Activated T-cell treated with anti-CD3 and anti-CD28 coated beads for 1 hour (primary cell): ENCODE results near the gene PLEKHM3.

Experiments
- DNase-seq: peaks from one replicate; pipeline ENCODE4 v3.0.0-alpha.2; 2020; ENCODE audit warnings: low read depth

The PLEKHM3 gene

DNA sequence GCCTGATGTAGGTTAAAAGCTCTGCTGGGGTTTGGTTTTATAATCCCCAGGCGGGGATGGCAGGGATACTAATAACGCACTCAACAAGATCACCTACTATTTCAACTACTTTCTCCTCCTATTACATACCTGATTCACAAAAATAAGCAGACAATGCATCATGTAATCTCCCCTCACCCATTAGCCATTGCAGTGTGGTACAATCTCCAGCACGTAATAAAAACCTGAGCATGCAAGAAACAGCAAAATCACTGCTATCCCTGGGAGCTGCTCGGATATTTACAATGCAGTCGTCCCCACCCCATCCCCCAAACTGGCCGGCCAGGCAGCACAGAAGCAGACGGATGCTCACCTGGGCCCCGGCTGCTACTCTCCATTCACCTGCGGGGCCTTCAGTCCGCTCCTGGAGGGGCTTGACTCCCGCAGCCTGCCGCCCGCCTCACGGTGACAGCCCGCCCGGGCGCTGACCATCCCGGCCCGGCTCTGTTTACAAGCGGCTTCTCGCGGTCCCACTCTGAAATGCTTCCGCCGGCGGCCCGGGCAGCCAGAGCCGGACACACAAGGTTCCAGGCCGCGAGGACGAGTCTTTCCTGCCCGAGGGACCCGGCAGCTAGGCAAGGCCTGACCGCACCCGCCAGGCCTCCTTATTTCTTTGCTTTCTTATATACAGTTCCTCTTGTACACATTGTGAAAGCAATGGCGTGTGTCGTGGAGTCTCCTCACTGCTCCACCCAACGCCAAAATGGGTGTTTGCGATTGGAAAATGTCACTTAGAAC lies at the start of gene PLEKHM3:
TSS of gene PLEKHM3 (minus strand) at position 491 of the 777 bp plus-strand sequence. CDS start 23,888 bp downstream, outside the sequence.
- peak; percentile 62 for DNase-seq

GRCh38 chr2:208074610-208075356 lies 49.5 kb upstream of the PLEKHM3 start:
- no peak for DNase-seq

DNA sequence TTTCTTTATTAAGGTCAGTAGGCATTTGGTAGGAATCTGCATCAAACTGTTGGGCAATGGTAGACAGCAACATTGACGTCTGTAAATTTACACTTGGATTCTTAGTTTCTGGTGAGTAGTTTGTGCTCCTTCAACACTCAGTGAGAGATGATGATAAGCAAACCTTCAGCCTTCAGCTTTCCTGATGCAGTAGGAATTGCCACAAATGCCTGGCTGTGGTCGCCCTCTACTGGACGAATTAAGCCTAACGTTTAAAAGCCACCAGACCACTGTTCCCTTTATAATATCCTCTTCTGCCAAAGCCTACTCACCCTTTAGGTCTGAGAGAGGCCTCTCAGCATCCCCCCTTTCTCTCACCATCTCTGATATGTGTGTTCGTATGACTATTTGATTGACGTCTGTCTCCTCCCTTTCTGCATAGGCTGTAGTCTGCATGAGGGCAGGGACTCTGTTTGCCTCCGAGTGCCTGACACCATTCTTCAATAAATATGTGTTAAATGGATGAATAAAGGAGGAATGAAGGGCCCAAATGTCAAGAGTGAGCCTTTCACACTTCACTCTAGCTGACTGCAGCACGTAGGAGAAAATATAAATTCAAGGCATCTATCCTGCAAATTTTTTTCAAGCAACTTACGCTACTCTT lies 47.0 kb upstream of the PLEKHM3 start:
- DNase-seq, result peak; percentile 34

DNA sequence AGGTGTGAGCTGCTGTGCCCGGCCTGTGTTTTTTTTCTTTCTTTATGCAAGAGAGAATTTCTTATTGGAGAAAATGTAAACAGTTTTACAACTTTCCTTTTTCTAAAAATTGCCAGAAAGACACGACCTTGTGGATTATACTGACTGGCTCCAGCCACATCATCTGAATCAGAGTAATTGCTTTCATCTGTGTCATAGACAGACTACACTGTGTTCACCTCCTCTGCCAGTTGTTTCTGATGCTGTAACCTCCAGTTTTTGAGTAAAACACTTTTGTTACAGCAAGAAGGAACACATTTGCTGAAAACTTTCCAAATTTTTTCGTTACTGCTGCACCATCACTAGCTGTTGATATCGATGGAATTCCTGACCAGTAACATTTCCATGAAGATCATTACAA lies 43.9 kb upstream of the PLEKHM3 start:
- no peak for DNase-seq

GRCh38 chr2:208066016-208066415 lies 40.7 kb upstream of the PLEKHM3 start:
- DNase-seq, result no peak

- no peak for DNase-seq
Measured at GRCh38 chr2:208065476-208065875, 40.1 kb upstream of the PLEKHM3 start.

DNA sequence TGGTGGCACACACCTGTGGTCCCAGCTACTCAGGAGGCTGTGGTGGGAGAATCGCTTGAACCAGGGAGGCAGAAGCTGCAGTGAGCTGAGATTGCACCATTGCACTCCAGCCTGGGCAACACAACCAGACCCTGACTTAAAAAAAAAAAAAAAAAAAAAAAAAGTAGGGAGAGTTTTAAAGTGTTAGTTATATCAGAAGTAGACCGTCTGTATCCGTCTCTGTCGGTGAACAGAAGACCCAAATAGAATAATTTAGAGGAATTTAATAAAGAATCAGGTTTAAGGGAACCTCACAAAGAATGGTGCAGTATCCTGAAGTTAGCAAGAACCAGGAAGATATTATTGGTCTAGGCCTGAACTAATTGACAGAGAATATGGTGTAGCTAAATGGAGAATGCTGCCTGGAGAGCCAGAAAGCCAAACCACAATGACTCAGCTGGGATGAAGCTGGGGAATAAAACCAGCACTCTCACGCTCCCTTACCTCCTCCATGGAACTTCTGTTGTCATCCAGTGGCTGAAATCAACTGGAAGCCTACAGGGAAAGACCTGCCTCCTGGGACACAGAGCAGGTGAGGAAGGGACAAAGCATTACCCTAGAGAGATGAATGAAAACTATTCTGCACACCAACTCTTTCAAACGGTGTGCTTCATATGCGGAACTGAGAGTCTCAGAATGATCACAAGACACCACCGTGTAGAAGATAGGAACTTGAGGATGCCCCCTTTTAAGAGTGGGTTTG lies 39.1 kb upstream of the PLEKHM3 start:
- DNase-seq, result no peak

GRCh38 chr2:208062961-208063360 lies 37.6 kb upstream of the PLEKHM3 start:
- no peak for DNase-seq

DNA sequence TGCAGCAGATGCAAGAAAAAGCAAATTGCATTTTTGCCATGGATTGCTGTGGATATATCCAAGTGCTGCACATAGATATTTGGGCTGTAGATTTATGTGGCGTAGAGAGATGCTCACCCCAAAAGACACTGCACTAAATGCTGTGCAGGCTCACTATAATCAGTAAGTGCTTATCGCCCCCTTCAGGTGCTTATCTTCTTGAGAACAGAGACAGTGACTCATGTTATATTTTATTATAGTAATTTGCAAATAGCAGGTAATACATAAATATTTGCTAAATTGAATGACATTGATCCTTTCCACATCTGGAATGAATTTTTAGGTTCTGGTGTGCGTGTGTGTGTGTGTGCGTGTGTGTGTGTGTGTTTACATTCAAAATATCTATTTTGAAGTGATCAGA lies 36.8 kb upstream of the PLEKHM3 start:
- DNase-seq, result no peak

- DNase-seq, result no peak
Measured at GRCh38 chr2:208057108-208057507, 31.8 kb upstream of the PLEKHM3 start.

GRCh38 chr2:208049441-208049840 lies 24.1 kb upstream of the PLEKHM3 start:
- DNase-seq, result no peak

DNA sequence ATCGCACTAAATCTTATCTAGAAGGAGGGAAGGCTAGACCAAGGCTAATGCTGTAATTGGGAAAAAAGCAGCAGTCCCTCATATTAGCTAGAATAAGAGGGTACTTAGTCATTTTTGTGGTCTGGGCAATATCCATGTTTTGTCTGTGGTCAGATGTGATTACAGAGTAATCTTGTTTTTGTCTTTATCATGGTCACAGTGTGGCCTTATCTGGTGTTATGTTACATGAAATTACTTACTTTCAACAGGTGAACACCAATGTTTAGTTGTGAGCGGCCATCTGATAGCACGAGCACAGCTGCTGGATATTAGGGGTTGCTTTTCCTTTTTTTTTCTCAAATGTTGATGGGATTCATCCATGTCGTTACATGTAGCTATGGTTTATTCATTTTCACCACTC lies 23.7 kb upstream of the PLEKHM3 start:
- no peak for DNase-seq

DNA sequence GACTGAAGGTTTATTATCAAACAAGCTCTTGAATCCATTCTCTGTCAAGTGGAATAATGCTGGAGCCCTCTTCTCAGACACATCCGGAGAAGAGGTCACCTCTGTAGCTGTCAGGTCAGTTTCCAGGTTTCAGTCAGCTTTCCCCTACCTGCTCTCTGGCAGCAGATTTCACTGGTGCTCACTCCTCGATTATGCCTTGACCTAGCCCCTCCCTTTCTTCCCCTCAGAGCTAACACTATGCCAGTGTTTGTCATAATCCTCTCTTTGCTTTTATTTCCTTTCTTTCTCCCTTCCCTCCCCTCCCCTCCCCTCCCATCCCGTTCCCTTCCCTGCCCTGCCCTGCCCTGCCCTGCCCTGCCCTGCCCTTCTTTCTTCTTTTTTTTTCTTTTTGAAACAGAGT lies 22.5 kb upstream of the PLEKHM3 start:
- no peak for DNase-seq

- DNase-seq, result no peak
Measured at GRCh38 chr2:208046686-208047085, 21.4 kb upstream of the PLEKHM3 start.

- DNase-seq, result no peak
Measured at GRCh38 chr2:208042450-208042849, 17.1 kb upstream of the PLEKHM3 start.

DNA sequence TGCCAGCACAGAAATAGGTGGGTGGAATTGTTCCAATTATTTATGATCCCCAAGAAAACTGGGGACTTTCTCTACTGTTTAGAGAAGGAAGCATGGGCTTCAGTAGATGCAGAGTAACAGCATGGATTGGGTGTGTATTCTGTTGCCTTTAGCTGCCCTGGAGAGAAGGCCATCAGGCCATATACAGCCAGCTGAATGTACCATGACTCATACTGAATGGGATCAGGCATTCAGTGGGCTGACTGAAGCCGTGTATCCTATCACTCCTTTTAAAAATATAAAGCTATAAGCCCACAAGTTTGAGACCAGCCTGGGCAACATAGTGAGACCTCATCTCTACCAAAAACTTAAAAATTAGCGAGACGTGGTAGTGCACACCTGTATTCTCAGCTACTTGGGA lies 16.7 kb upstream of the PLEKHM3 start:
- DNase-seq, result no peak

- peak; percentile 48 for DNase-seq
Measured at GRCh38 chr2:208040199-208041171, 15.2 kb upstream of the PLEKHM3 start.

DNA sequence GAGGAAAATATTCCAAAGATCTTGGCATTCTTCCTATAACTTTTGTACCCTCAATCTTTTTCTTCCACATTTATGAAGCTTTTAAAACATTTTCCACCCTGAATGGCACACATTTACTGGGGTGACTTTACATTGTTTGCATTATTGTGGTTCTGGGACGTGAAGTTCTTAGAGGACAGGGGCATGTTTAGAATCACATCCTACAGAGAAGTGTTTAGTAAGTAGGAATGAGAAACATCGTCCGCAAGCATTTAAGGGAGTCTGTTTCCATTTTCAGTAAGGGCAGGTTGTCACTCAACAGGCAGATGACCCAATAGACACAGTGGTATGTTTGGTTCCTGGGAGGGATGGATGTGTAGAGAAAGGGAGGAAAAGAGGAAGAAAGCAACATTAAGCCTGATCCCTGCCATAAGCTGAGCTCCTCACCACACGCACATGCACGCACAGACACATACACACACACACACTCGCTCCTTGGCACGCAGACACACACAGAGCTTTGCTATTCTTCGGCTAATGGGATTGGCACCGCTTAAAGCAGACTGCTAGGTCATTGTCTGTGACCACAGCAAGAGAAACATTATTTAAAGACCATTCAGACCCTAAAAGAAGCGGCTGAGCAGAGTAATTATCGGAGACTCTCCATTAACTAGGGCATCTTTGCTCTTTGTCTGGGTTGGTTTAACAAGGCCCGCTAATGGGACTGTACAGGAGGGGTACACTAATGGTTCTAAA lies 14.2 kb upstream of the PLEKHM3 start:
- no peak for DNase-seq

DNA sequence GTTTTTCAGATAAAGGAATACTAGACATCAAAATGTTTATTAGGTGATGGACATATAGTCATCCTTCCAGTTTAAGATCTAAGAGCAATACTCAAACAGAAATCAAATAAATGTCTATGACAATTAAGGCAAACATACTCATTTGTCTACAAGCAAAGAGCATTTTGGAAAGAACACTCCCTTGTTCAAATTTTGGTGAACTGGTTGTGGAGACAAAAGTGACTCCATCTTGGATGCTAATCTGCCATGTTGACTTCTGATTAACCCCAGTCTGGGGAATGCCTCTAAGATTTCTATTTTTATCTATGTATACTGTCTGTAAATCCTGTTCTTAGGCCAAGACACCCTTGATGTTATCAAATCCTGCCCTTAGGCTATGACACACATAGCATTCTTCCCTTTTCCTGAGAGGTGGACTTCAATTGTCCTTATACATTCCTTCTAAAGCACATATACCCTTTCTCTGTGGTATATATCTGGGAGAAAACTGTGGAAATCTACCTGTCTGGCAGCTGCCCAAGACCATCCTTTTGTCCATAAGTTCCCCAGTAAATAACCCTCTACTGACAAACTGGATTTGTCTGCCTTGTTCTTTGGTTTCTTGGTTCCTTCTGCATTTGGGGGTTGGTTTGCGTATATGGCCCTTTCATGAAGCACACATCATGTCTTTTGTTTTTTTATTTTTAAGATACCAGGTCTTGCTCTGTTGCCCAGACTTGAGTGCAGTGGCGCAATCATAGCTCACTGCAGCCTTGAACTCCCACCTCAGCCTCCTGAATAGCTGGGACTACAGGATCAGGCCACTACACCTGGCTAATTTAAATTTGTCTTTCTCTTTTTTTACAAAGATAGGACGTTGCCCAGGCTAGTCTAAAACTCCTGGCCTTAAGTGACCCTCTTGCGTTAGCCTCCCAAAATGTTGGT lies 12.5 kb upstream of the PLEKHM3 start:
- DNase-seq, result no peak
